ENCODE measurements around the gene ADGRB3.
A peak's percentile ranks its signal among the peaks of the same experiment; 100 is the strongest.

Gene ADGRB3

GRCh38 chr6:69155467-69155866 lies 520.4 kb downstream of the ADGRB3 start:
- no peak for DNase-seq

- no peak for DNase-seq
These were observed 527.7 kb downstream of the ADGRB3 start for GRCh38 chr6:69162811-69163210.

DNA sequence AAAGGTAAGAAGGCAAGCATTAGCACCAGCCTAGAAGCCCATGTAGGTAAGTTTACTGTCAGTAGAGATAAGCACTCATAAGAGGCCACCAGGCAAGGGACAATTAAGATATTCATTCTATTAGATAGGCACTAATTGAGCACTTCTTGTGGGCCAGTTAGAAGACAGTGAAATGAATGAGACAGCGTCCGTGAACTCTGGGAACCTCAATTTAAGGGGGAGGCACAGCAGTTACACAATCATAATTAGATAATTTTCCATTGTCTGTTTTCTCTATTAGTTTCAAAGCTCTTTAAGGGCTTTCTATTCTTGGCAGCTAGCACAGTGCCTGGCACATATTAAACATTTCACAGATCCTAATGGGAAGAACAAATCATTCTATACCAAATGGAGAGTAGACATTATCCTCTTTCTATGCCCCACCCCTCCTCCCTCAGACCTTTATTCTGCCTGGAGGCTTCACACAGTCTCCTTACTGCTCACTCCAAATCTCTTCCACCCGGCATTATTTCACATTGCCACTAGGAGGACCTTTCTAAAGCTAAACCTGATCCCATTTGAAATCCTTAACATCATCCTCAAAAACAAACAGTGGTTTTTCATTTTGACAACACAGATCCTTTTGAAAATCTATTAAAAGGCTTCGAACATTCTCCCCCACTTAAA lies 529.6 kb downstream of the ADGRB3 start:
- DNase-seq, result no peak

DNA sequence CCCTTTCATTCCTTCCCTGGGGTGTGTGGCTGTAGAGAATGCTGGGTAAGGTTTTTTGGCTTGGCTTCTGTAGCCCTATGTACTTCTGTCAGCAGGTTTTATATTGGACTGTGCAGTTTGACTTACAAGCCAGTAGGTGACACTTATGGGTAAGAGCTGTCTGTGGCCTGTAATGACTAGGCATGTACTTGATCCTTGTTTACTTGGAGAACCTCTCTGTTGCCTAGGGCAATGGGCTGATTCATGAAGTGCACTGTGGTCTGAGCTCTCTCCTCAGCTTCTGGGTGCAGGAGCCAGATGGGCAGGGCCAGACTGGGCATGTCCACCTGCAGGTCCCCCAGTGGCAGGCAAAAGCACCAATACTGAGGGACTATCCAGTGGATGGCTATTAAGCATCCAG lies 544.6 kb downstream of the ADGRB3 start:
- no peak for DNase-seq

- no peak for DNase-seq
These were observed 545.4 kb downstream of the ADGRB3 start for GRCh38 chr6:69180361-69181067.

DNA sequence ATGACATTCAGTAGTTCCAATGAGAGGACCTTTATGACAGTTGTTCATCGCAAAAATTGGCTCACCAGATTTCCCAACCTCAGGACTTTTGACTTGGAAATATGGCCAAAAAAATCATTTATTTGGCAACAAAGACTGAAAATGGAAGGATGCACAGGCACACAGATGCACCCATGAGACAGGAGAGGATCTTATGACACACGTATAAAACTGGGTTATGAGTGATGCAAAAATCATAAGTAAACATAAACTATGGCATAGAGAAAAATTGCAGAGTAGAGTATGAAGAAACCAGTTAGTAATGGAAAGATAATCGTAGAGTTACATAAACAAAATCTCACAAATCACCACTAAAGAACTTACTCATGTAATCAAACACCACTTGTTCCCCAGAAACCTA lies 546.9 kb downstream of the ADGRB3 start:
- no peak for DNase-seq

GRCh38 chr6:69185276-69185675 lies 550.2 kb downstream of the ADGRB3 start:
- DNase-seq, result no peak

DNA sequence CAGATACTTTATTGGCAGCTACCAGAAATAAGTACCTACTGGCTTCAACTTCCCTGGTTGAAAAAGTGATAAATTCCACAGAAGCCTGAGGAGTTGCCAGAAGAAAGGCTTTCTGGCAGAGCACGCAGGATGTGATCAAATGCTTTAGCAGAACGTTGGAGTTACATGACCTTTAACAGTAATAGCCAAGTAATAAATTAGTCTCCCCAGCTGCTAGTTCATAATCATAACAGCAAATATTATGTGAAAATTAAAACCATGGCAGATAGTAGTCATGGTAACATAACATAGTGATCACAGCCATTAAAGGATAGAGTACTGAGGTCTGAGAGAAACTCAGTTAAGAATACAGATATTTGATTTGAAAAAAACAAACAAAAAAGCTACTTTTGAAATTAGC lies 567.7 kb downstream of the ADGRB3 start:
- DNase-seq, result no peak

DNA sequence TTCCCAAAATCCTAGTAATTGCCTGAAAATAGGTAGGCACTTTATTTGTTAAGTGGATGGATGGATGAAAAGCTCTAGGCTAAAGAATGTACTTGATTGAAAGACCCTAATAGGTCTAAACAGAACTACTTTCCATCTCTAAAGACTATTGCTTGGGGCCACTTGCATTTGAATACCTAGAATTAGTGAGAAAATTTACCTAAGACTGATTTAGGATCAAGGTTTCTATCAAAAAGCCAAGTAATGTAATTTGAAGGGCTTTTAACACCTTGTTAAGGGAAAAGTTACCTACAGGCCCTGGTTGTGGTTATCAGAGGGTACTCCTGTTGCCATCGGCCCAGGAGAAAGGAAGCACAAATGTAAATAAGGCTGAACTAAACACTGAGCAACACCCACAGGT lies 581.0 kb downstream of the ADGRB3 start:
- no peak for DNase-seq

DNA sequence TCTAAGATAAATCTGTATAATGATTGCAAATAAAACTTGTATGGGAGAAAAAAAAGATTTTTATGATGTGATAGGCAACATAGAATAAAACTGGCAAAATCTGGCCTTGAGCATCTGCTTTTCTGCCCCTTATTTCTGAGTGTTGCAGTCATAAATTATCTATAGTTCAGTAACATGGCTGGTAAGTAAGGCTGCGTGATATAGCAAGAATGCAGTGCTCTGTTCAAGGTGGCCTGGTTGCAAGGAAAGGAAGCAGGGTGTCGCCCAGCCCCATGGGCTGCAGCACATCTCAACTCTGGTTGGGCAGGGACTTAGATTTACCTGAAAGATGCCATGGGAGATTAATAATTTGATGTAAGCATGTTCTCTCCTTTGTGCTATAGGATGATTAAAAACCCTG lies 582.3 kb downstream of the ADGRB3 start:
- DNase-seq, result no peak

DNA sequence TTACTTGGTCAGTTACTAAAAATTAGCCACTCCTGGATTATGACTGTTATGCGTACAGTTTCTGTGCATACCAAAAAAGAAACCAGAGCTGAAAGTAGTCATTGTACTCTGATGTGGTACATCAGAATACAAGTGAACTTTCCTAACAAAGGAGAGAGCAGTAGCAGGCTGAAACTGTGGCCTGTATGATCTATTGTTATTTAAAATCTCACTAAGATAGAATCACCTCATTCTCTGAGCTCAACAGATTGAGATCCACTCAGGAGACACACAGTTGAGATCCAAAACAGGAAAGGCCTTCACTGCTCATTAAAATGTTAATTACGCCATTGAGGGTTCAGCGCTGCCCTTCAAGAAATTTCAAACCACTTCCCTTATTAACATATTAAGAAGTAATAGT lies 585.3 kb downstream of the ADGRB3 start:
- DNase-seq, result no peak

- no peak for DNase-seq
These were observed 596.9 kb downstream of the ADGRB3 start for GRCh38 chr6:69232008-69232407.

- no peak for DNase-seq
These were observed 597.4 kb downstream of the ADGRB3 start for GRCh38 chr6:69232496-69232895.

DNA sequence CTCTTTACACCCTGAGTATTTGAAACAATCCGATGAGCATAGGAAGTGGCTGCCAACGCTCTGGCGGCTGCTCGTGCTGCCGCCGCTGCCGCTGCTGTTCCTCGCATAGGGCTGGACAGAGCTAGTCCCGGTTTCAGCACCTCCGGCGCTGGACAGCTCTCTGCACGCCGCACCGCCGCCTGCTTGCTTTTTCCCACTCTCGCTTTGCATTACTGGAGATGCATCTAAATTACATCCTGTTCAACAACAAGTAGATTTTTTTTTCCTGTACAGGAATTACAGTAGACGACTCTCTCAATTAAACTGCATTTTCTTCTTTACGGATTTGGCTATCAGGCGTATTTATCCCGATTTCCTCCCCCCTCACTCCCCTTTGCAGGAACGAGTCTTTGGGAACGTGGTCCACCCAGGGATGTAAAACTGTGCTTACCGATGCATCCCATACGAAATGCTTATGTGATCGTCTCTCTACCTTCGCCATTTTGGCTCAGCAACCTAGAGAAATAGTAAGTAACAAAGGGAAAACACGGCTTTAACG lies 597.9 kb downstream of the ADGRB3 start:
- peak; percentile 43 for DNase-seq

- no peak for DNase-seq
These were observed 603.0 kb downstream of the ADGRB3 start for GRCh38 chr6:69238067-69238466.

GRCh38 chr6:69246983-69247382 lies 611.9 kb downstream of the ADGRB3 start:
- DNase-seq, result no peak

GRCh38 chr6:69261010-69261409 lies 625.9 kb downstream of the ADGRB3 start:
- no peak for DNase-seq

- DNase-seq, result no peak
These were observed 628.2 kb downstream of the ADGRB3 start for GRCh38 chr6:69263297-69263696.

DNA sequence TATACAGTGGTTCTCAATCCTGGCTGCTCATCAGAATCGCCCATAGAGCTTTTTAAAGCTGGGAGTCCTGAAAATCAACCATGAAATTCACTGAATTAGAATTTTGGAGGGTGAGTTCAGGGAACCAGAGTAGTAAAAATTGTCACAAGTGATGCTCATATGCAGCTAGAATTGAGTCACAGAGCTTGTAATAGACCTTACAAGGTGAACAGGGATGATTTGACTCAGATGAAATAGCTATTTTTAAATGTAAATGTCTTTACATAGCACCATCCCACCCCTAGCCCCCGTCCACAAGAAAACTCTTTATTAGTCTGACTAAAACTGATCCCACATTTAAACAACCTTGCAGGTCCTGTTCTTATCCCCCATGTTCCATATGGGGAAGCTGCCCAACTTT lies 630.0 kb downstream of the ADGRB3 start:
- no peak for DNase-seq

DNA sequence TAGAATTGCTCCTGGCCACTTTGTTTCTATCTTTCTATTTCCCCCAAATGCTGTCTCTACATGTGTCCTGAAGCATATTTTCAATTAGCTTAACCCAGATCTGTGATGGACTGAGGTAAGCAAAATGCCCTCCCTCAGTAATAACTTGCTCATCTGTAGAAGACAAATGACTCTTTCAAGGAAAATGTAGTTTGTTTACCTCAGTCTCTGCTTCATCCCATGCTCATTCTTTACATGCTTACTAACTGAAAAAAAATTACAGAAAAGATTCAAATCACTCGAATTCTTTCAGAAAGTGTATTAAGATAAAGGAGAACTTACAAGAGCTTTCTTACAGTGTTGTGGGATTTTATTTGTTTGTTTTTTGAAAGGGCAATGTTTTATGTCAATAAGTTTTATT lies 630.6 kb downstream of the ADGRB3 start:
- no peak for DNase-seq

- no peak for DNase-seq
These were observed 641.1 kb downstream of the ADGRB3 start for GRCh38 chr6:69276204-69276603.

GRCh38 chr6:69279805-69280204 lies 644.7 kb downstream of the ADGRB3 start:
- DNase-seq, result no peak

DNA sequence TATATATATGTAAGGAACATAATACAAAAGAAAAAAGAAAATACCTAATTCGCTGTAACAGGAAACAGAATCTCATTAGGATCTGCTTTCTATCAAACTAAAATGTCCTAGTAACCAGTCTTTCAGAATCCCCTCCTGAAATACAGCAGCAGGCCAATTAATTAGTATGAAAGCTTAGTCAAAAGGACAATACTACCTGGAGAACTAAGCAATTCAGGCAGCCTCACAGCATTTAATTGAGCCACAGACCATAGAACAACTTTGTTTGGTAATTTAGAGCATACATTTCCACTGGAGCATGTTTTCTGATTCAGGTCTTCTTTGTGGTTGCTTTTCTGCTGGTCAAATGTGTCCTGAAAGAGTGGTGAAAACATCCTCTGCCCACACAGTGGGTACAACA lies 645.8 kb downstream of the ADGRB3 start:
- DNase-seq, result no peak

DNA sequence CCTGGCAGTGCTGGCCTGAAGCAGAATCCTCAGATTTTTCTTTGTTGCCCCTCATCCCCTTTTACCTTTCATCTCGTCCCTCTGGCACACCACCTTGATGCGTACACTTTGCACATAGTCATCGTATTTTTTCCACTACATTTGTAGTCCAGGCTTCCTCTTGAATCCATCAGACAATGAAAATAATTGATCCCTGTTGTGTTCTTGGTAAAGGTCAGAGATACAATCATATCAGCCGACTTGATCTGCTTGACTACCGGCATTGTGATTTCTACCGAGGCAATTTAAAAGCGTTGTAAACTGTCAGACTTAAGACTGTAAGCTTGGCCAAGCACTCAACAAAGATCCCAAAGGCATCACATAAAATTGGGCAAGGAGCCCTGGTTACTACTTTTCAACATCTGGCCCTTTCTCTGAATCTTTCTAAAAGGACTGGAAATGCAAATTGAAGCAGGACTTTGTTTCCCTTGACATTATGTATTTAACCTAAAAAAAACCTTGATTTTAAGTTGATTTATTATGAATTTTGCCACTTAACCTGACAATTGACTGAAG lies 649.2 kb downstream of the ADGRB3 start:
- no peak for DNase-seq
